HG03432 (cell line): ENCODE measurements around the gene PARVG.

Experiments used
- ATAC-seq: cut with Tn5 transposase; IDR thresholded peaks from one replicate; pipeline ENCODE4 v1.9.1; 2021; ENCODE audit warnings: mild to moderate bottlenecking, moderate library complexity; ENCODE audit not compliant: unreplicated experiment

The PARVG gene

GRCh38 chr22:44179196-44179988 lies 1.3 kb upstream of the PARVG start:
- no peak for ATAC-seq

DNA sequence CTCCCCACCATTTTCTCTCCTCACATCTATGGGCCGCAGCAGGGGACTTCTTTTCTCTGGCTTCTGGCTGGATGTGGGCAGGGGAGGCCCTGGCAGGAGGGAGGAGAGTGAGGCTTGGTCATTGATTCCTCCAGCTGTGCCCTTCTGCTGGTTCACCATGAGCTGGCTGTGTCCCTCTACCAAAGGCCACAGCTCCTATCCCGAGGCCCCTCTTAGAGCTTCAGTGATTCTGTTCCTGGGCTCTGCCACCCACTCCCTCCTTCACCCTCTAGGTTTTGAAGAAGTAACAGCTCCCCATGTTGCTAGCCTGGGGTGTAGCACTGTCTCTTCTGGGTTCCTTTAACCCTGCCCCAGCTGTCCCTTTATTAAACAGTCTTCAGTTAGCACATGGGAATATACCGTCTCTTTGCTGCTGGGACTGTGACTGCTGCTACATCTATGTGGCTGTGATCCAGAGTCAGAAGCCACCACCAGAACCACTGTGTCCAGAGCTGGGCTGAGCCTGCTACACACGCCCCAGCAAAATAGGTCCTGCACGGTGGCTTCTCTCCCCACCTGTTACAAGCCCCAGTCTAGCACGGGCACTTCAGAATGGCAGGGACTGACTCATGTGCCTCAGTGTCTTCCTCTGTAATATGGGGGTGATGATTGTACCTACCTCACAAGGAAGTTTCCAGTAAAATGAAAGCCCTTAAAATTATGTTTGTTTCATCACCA lies 578 bp upstream of the PARVG start:
- ATAC-seq = no peak

DNA sequence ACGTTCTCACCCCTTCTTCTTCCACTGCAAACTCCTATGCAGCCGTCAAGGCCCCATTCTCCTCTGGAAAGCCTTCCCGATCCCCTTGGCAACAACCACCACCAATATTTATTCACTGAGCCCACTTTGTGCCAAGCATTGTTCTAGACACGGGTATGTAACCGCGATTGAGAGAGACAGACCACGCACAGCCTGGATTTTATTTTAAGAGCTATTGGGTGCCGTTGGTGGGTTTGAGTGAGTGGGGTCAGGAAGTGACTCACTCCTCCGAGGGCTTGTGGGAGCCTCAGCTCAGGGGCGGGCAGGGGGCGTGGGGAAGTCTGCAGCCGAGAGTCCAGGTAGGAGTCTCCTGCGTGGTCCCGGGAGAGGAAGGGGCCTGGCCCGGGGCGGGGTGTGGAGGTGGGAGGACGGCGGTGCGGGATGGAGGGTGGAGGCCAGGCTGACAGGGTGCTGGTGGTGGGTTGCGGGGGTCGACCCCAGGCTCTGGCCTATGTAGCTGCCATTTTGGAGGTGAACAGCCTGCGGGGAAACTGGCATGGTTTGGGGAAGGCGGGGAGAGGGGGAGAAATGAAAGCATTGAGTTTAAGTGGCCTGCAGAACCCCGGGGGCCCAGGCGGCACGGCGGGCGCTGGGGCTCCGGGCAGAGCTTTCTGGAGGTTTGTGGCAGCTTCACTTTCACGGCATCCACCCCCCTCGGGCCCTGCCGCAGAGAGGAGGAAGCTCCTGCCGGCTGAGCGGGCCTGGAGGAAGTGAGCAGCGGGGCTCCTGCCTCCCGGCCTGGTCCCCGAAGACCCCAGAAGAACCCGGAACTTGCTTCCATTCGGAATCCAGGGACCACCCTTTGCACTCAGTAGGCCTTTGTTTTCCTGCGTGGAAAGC lies 547 bp downstream of the PARVG start:
- ATAC-seq = peak; percentile 36

GRCh38 chr22:44181912-44182587 lies 1.3 kb downstream of the PARVG start:
- ATAC-seq = peak; percentile 11

- ATAC-seq = peak; percentile 42
These were observed 2.0 kb downstream of the PARVG start for GRCh38 chr22:44182588-44183286.

DNA sequence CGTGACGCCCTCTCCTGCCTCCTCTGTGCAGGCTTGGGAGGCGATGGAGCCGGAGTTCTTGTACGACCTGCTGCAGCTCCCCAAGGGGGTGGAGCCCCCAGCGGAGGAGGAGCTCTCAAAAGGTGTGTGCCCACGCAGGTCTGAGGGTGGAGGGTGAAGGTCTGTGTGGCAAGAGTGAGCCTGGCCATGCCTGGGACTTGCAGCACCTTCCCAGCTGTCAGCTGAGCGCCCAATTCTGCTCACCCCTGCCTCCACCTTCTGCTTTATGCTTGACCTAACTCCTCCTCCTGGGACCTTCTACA lies 2.5 kb downstream of the PARVG start:
- no peak for ATAC-seq

DNA sequence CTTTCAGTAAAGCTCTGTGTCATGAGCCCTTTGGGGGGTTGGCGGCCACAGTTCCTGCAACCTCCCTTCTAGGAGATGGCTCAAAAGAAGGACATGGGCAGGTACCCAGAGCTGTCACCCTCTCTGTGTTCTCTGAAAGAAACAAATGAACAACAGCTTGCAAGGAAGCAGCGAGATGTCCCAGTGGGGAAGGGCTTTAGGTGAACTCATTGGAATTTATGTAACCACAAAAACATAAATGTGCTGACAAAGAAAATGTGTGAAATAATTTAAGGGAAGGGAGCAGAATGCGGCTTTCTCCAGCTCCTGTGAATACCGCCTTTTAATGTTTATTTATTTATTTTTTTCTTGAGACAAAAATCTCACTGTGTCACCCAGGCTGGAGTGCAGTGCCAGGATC lies 3.3 kb downstream of the PARVG start:
- no peak for ATAC-seq

DNA sequence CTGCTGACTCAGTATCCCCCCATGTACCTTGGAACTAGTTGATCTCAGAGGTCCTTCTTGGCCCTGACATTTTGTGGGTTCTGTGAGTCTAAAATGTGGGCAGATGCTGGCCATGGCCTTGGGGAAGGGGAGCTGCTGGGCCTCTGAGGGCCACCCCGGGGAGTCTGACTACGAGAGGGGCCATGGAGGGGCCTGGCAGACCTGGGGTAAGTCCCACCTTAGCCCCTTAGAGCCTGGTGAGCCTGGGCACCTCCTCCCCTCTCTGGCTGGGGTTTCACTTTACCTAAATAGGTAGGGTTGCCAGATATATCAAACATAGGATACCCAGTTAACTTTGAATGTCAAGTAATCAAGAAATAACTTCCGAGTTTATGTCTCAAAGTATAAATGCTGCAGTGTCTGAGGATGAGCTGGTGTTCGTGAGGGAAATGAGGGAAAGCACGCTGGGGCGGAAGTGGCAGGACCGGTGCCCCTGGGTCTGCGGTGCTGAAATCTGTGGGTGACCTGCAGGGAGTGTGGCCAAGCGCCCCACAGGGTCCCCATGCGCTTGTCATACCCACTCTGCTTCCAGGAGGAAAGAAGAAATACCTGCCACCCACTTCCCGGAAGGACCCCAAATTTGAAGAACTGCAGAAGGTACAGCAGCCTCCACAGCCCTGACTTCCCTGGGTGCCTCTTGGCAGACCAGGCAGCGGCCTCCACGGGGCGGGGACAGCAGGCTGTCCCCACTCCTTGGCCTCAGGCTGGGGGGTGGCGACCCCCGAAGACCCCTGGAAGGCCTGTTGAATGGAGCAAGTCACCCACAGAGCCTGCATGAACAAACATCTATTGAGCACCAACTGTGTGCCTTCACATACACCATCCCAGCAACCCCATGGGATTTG lies 4.8 kb downstream of the PARVG start:
- ATAC-seq = no peak

- no peak for ATAC-seq
These were observed 5.4 kb downstream of the PARVG start for GRCh38 chr22:44186121-44186510.

DNA sequence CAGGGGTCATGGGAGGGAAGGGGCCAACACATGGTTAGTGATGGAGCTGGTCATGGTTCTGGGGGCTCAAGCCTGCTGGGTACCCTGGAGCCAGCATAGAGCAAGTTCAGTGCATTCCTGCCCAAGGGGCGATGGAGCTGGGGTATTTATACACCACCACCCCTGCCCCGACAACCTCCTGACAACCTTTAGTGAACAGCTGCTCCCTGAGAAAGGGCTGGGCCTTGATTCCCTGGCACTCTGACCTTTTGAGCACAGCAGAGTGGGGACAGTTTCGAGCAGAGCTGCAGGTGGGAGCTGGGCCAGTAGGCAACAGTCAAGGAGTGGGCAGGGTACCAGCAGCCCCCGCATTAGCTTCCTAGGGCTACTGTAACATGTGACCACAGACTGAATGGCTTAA lies 6.0 kb downstream of the PARVG start:
- ATAC-seq = no peak

GRCh38 chr22:44187652-44188230 lies 7.0 kb downstream of the PARVG start:
- ATAC-seq = no peak

- no peak for ATAC-seq
These were observed 7.6 kb downstream of the PARVG start for GRCh38 chr22:44188316-44188715.

DNA sequence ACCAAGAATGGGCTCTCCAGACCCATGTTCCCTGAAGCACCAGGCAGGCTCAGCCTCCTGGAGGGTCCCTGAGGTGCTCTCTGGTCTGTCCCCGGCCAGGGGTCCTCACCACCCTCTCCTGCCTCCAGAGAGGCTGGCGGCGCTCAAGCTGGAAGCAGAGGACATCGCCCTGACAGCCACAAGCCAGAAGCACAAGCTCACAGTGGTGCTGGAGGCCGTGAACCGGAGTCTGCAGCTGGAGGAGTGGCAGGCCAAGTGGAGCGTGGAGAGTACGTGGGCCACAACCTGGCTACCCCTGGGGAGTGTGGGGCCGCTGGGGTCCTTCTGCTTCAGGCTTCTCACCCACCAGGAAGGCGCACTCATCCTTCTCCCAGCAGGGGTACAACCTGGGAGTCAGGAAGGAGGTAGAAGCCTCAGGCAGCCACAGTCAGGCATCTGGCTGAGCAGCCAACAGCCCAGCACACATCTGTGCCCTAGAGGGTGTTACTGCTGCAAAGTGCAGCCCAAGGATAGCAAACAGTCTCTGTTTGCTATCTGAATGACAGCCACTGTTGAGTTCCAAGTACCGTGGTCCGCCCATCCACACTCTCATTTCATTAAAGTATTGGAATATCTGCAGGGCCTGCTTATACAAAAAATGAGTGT lies 8.4 kb downstream of the PARVG start:
- ATAC-seq = no peak

DNA sequence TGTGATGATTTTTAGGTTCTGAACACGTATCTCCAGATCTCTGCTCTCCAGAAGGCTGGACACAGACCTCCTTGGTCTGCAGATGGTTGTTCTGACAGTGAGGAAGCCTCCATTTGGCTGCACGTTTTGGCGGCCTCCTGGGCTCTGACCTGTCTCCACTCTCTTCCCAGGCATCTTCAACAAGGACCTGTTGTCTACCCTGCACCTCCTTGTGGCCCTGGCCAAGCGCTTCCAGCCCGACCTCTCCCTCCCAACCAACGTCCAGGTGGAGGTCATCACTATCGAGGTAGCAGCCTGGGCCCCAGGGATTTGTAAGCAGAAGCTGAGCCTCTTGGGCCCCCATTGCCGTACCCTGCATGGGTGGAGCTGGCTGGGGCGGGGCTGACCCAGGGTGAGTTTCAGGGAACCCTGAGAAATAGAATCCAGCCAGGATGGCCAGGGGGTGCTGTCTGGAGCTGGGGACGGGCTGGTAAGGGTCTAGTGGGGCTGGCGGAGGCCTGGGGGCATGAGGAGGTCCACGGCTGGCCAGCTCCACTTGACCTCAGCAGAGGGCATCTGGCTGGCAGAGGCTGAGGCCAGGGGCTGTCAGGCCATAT lies 9.8 kb downstream of the PARVG start:
- ATAC-seq = no peak

- no peak for ATAC-seq
These were observed 10.3 kb downstream of the PARVG start for GRCh38 chr22:44191036-44191454.

GRCh38 chr22:44192098-44192815 lies 11.5 kb downstream of the PARVG start:
- ATAC-seq = no peak

- no peak for ATAC-seq
These were observed 12.2 kb downstream of the PARVG start for GRCh38 chr22:44192816-44193534.
